SK-N-SH (cell line): Measurements from ENCODE around the gene HIPK1.

Source experiments
- ELF1 ChIP-seq: IDR thresholded peaks from 2 replicates; pipeline ENCODE4 v1.4.0; 2012
- EZH2phosphoT487 ChIP-seq: fragments of 200-600 bp; sonication (generic); IDR thresholded peaks from 2 replicates; pipeline ENCODE4 v1.6.1; 2017; ENCODE audit warnings: low read depth, mixed run types, mild to moderate bottlenecking, antibody characterized with exemption, moderate library complexity, borderline replicate concordance
- FOXM1 ChIP-seq: IDR thresholded peaks from 2 replicates; pipeline ENCODE4 v1.4.0; 2012; ENCODE audit warnings: low read depth, mild to moderate bottlenecking
- GABPA ChIP-seq: IDR thresholded peaks from 2 replicates; pipeline ENCODE4 v1.4.0; 2012; ENCODE audit warnings: low read depth, mild to moderate bottlenecking
- NFIC ChIP-seq: IDR thresholded peaks from 2 replicates; pipeline ENCODE4 v1.4.0; 2012; ENCODE audit warnings: borderline replicate concordance
- POLR2AphosphoS5 ChIP-seq: IDR thresholded peaks from 2 replicates; pipeline ENCODE4 v1.6.1; 2012; ENCODE audit warnings: low read depth, low read length
- SMC3 ChIP-seq: IDR thresholded peaks from 2 replicates; pipeline ENCODE4 v1.6.1; 2012; ENCODE audit warnings: low read depth, low read length, improper control_type of control experiment
- YY1 ChIP-seq: IDR thresholded peaks from 2 replicates; pipeline ENCODE4 v1.4.0; 2012; ENCODE audit warnings: low read depth, mild to moderate bottlenecking
- TF ChIP-seq, protein P1 (sequence below): IDR thresholded peaks from 2 replicates; pipeline ENCODE4 v1.4.0; 2012; ENCODE audit warnings: low read depth, borderline replicate concordance
- TF ChIP-seq, protein P2 (sequence below): fragments of 150-350 bp; IDR thresholded peaks from 2 replicates; pipeline ENCODE4 v1.6.1; 2016; ENCODE audit warnings: mild to moderate bottlenecking, low read depth, low read length
- TF ChIP-seq, protein P3 (sequence below): fragments of 200-600 bp; sonication (generic); IDR thresholded peaks from 2 replicates; pipeline ENCODE4 v1.6.1; 2017; ENCODE audit warnings: antibody characterized with exemption, mild to moderate bottlenecking, moderate library complexity
- TF ChIP-seq, protein P4 (sequence below): fragments of 150-350 bp; IDR thresholded peaks from 2 replicates; pipeline ENCODE4 v1.6.1; 2017; ENCODE audit warnings: antibody characterized with exemption, low read length, low read depth, borderline replicate concordance

DNA sequence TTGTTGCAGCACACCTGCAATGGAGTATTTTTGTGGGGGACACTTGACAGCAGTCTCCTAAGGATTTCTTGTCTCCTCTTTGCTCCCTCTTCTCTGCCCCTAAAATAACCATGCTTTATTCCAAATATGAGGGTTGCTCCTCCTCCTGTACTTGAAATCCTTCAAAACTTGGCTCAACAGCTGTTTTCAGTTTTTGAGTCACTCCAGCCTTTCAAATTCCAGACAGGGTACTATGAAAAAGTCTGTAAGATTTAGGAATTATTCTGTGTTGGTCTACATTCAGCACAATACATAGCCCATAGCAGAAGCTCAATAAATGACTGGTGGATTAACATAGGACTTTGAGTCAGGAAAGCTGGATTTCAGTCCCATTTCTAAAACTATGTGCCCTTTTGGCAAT lies 30.0 kb upstream of the HIPK1 start:
- TF ChIP-seq ELF1 (no peak), SMC3 (no peak), POLR2AphosphoS5 (no peak), YY1 (no peak), GABPA (no peak), NFIC (no peak), EZH2phosphoT487 (no peak), FOXM1 (no peak)
- TF ChIP-seq, protein P1, sequence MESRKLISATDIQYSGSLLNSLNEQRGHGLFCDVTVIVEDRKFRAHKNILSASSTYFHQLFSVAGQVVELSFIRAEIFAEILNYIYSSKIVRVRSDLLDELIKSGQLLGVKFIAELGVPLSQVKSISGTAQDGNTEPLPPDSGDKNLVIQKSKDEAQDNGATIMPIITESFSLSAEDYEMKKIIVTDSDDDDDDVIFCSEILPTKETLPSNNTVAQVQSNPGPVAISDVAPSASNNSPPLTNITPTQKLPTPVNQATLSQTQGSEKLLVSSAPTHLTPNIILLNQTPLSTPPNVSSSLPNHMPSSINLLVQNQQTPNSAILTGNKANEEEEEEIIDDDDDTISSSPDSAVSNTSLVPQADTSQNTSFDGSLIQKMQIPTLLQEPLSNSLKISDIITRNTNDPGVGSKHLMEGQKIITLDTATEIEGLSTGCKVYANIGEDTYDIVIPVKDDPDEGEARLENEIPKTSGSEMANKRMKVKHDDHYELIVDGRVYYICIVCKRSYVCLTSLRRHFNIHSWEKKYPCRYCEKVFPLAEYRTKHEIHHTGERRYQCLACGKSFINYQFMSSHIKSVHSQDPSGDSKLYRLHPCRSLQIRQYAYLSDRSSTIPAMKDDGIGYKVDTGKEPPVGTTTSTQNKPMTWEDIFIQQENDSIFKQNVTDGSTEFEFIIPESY: no peak
- TF ChIP-seq, protein P2, sequence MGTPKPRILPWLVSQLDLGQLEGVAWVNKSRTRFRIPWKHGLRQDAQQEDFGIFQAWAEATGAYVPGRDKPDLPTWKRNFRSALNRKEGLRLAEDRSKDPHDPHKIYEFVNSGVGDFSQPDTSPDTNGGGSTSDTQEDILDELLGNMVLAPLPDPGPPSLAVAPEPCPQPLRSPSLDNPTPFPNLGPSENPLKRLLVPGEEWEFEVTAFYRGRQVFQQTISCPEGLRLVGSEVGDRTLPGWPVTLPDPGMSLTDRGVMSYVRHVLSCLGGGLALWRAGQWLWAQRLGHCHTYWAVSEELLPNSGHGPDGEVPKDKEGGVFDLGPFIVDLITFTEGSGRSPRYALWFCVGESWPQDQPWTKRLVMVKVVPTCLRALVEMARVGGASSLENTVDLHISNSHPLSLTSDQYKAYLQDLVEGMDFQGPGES: no peak
- TF ChIP-seq, protein P3, sequence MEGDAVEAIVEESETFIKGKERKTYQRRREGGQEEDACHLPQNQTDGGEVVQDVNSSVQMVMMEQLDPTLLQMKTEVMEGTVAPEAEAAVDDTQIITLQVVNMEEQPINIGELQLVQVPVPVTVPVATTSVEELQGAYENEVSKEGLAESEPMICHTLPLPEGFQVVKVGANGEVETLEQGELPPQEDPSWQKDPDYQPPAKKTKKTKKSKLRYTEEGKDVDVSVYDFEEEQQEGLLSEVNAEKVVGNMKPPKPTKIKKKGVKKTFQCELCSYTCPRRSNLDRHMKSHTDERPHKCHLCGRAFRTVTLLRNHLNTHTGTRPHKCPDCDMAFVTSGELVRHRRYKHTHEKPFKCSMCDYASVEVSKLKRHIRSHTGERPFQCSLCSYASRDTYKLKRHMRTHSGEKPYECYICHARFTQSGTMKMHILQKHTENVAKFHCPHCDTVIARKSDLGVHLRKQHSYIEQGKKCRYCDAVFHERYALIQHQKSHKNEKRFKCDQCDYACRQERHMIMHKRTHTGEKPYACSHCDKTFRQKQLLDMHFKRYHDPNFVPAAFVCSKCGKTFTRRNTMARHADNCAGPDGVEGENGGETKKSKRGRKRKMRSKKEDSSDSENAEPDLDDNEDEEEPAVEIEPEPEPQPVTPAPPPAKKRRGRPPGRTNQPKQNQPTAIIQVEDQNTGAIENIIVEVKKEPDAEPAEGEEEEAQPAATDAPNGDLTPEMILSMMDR: no peak
- TF ChIP-seq, protein P4, sequence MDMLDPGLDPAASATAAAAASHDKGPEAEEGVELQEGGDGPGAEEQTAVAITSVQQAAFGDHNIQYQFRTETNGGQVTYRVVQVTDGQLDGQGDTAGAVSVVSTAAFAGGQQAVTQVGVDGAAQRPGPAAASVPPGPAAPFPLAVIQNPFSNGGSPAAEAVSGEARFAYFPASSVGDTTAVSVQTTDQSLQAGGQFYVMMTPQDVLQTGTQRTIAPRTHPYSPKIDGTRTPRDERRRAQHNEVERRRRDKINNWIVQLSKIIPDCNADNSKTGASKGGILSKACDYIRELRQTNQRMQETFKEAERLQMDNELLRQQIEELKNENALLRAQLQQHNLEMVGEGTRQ: no peak
